Putamen (tissue), 1 donor: ENCODE measurements around the gene CFAP206.

Source experiments
- DNase-seq: peaks from one replicate; pipeline ENCODE4 v3.0.0-alpha.2; 2016; ENCODE audit warnings: low spot score

Gene CFAP206, protein sequence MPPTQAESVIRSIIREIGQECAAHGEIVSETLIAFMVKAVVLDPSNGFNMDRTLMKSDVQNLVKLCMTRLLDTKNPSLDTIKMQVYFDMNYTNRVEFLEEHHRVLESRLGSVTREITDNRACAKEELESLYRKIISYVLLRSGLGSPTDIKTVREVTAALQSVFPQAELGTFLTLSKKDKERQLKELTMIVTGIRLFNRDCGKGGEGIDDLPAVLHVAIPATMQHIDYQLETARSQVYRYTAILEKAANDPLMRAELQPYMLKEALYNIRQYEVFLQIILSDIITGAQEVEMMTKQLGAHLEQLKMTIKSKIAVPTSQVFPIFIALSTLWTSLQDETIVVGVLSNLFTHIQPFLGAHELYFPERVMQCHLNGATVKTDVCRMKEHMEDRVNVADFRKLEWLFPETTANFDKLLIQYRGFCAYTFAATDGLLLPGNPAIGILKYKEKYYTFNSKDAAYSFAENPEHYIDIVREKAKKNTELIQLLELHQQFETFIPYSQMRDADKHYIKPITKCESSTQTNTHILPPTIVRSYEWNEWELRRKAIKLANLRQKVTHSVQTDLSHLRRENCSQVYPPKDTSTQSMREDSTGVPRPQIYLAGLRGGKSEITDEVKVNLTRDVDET

DNA sequence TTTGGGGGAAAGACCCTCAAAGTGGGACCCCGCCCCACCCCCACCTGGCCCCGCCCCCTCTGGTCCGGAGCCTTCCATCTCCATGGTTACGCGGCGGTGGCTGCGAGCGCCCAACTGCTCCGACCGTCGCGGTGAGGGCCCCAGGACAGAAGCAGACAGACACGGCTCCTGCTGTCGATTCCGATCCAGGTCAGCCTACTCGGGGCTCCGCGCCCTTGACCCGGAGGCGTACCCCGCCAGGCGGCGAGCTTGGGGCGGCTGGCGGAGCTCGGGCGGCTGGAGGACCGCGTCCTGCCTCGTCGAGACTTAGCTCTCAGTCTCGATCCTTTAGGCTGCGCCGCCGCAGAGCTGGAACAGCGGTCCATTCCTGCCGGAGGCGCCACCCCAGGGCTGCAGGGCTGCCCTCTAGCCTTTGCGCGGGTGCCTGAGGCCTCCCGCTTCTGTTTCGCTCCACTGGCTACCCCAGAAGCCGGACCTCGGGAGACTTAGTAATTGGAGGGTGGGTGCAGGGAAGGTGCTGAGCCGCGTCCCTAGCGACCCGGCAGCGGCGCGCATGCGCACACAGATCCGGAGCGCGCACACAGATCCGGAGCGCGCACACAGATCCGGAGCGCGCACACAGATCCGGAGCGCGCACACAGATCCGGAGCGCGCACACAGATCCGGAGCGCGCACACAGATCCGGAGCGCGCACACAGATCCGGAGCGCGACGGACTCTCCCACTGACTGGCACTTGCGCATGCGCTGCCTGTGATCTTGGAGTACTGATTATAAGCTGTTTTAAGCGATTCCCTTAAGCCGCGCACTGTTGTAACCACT, at the start of gene CFAP206:
CFAP206 (plus strand) TSS at position 72 of the 820 bp plus-strand sequence. CDS start 1,868 bp downstream, outside the sequence.
- DNase-seq = peak; percentile 82

DNA sequence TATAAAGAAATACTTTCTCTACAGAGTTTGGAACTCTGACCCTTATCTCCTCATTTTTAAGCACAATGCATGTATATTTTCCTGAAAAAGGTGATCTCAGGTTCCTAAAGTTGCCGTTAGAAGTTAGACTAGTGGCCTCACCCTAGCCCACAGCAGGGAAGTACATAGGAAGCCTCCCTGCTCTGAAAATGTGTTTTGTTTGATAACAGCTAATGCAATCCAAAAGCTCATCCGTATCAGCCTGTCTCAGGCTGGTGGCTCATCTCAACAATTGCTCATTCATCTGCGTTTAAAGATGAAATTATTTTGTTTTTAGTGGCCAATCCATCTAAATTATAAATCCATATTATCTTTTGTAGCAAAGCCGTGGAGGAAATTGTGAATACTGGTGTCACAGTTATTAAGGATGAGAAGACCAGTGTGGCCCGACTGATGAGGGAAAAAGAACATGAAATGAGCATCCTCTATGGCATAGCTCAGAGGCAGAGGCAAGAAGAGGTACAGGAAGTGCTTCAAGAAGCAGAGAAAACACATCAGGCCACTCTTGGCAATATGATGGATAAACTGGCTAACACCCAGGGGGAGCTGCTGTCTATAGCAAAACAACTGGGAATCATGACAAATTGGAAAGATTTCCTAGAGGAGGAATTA, 43.0 kb upstream of the CFAP206 start:
- DNase-seq = no peak

DNA sequence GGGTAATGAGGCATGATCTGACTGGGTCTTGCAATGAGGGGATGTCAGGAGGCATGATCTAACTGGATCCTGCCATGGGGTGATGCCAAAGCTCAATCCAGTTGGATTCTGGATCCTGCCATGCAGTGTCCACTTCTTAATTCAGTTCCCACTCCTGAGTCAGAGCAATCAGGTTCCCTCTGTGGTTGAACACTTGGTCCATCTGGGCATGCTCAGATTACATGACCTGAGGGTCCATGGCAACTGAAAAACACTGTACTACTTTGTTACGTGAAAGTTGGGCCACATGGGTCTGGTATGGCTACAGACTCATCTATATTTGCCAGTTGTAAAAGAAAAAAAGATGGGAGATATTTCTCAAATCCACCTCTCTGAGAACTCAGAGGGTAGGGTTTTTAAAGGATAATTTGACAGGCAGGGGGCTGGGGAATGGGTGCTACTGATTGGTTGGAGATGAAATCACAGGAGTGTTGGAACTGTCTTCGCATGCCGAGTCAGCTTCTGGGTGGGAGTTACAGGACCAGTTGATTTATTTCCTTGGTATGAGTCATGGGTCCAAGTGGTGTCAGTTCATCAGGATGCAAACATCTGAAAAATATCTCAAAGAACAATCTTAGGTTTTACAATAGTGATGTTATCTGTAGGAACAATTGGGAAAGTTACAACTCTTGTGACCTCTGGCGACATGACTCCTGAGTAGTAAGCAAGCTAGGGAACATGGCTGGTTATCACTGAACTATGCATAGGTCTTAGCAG, 41.5 kb upstream of the CFAP206 start:
- DNase-seq = no peak

DNA sequence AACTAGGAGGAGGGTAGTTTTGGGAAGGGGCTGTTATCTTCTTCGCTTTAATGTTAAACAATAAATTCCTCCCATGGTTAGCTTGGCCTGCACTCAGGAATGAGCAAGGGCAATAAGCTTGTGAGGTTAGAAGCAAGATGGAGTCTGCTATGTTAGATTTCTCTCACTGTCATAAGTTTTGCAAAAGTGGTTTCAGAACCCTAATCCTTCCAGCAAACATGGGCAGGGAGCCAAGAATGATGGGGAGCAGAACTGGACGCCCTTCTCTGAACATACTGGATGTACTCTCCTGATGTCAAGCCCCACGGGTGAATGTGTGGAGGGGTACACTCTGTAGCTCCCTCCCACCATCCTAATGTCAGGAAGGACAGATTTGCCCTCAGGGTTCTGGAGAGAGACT, 40.9 kb upstream of the CFAP206 start:
- DNase-seq = no peak

DNA sequence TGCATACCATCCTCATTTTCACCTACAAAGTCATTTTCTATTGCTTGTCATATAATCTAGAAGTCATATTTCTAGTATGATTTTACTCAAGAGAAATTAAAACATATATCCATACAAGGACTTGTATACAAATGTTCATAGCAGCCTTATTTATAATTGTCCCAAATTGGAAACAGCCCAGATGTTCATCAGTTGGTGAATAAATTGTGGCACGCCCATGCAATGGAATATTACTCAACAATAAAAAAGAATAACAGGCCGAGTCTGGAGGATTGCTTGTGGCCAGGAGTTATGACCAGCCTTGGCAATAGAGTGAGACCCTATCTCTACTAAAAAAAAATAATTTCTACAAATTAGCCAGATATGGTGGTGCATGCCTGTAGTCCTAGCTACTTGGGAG, 34.4 kb upstream of the CFAP206 start:
- no peak for DNase-seq

DNA sequence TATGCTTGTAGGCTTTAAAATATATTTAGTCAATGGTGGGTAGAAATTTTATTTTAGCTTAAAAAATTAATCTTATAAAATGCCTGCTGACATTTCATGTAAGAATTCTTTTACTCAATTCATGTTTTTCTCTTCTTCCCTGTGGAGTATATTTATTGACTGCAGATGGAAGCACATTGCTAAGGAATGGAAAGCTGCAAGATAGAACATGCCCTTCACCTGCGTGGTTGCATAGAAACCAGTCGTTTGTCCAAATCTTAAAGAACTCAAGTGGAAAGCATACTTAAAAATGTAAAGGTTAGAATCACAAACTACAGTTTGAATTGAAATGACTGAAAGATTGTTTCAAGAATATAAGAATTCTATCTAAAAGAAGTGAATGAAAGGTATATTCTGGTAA, 32.5 kb upstream of the CFAP206 start:
- no peak for DNase-seq

DNA sequence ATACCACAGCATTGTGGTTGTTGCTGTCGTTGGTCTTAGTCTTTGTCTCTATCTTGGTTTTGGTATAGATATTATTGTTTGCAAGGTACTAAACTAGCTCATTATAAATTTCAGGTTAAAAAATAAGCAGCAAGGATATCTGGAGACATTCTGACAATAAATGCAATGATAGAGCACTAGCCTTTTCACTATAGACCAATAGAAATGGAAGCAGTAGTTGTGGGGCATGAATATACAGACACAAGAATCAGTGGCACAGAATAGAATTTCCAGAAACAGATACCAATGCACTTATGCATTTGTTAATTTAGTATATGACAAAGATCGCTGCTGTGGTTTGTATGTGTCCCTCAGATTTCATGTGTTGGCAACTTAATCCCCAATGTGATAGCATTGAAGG, 31.1 kb upstream of the CFAP206 start:
- no peak for DNase-seq

DNA sequence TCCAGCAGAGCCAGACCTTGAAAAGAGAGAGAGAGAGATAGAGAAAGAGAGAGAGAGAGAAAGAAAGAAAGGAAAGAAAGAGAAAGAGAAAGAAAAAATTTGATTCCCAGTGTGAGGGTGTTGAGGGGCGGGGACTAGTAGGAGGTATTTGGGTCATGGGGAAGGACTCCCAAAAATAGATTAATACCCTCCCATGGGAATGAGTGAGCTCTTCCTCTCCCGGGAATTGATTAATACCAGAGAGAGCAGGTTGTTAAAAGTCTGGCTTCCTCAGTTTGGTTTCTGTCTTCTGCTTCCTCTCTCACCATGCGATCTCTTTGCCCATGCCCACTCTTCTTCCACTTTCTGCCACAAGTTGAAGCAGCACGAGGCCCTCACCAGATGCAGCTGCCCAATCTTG, 28.8 kb upstream of the CFAP206 start:
- DNase-seq = no peak

DNA sequence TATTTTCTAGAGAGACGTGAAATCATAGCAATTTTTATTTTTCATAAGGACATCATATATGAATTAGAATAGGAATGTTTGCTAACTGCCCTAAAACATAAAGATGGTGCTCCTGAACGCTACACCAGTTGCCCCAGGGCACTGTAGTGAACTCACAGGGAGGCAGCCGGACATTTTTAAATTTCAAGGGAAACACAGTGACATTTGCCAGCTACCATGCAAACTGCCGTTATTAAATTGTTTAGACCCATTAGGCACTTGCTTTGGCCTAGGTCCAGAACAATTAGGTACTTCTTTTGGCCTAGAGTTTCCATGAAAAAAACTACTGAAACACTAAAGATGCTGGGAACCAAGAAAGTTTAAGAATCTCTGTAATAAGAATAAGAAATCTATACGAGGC, 24.9 kb upstream of the CFAP206 start:
- DNase-seq = no peak

DNA sequence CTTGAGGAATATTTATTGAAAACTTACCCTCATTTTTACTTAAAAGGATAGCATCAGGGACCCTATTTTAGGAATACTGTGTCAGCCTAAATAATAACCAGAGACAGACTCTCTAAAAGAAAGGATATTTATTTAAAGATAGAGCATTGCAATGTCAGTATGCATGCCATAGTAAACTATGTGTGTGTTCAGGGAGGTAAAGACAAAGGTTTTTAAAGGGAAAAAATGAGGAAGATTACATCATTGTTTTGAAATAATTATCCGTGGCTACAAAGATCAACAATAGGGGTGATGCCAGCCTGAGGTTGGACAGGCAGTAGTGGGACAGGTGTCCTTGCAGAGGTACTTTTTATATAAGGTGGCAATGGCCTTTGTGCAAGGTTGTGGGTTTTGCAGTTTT, 23.7 kb upstream of the CFAP206 start:
- DNase-seq = no peak

DNA sequence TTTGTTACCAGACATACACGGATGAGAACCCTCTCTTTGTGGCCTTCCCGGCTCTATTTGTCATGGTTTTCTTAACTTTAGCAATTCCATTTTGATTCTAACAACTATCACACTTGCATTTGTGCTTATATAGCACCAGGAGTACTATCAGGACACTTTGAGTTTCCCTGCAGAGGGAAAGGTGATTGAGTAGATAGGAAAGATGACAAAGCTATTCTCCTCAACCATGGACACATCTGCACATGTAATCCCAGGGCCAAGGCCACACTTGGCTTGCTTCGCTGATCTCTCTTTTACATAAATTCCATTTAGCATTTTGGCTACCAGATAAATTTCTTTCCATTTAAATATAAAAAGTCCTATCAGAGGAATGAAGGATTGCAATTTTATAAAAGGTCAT, 23.3 kb upstream of the CFAP206 start:
- no peak for DNase-seq

DNA sequence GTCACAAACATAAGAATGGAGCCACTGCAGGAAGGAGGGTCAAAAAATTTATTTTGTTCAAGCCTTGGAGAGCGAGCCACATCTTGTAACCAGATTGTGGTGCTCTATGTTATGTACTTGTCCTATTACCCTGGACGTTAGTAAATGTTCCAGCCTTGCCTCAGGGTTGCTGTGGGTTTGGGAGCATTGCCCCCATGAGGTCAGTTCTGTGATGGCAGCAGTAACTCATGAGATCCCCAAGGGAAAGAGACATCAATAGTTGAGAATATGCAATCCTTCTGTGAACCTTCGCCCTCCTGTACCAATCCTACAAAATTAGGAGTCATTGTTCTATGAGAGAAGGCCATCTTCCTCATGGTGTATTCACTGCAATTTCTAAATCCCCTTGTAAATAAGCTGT, 16.4 kb upstream of the CFAP206 start:
- no peak for DNase-seq

DNA sequence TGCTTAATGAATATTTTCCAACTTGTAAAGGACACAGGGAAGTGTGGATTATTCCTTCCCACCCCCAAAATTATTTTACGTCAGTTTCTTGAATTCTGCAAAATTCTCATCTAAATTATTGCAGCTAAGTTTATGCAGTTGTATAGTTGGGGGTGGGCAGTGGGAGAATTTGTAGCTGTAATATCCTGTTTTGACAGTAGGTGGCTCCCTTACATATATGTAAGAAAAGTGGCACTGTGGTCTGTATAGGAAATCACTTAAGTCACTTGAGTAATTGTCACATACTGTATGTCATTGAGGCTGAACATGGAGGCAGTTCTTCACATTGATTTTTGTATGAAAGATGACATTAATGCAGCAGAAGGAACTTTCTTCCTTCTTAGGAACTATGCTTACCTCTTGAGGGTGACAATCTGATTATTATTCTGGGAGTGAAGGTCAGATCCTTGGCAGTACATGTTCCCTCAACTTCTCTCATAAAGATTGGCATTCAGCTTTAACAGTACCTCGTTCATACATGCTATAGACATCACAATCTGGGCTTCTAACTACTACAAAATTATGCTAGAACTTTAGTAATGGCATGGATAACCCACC, 14.6 kb upstream of the CFAP206 start:
- DNase-seq = peak; percentile 65

DNA sequence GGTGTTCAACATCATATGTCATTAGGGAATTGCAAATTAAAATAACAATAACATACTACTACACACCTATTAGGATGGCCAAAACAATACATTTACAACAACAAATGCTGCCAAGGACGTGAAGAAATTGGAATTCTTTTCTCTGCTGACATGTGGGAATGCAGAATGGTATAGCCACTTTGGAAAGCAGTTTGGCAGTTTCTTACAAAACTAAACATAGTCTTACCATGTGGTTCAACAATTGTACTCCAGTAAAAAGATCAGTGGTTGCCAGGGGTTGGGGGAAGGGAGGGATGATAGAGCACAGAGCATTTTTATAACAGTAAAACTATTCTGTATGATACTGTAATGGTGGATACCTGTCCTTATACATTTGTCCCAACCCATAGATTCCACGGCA, 12.3 kb upstream of the CFAP206 start:
- no peak for DNase-seq

DNA sequence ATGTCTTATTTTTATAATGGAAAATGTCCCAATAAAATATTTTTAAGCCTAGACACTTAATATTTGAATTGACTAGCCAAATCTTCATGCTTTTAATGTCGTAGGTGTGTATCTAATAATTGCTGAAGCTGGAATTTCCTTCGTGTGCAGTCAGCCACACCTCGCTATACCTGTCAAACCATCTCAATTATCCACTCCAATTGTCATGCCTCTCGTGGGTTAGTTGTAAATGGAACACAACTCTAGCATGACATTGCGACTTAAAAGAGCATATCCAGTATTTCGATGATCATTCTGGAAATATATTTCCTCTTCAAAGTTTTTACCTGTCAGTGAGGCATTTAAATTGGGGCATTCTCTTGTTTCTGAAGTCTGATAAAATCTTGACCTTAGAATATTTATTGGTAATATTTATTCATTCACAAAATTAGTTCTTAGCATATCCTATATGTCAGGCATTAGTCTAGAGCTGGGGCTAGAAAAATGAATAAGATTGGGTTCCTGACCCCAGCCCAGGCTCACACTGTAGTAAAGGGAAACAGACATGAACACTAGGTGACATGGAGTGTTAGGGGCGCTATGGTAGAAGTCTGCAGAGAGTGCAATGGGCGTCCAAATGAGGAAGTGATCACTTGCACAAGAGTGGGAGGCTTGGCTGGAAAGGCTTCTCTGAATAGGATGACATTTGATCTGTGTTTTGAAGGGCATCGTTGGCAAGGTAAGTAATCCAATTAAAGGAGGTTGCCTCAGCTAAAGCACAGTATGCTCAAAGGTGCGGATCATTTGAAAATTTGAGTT, 11.0 kb upstream of the CFAP206 start:
- peak; percentile 60 for DNase-seq

DNA sequence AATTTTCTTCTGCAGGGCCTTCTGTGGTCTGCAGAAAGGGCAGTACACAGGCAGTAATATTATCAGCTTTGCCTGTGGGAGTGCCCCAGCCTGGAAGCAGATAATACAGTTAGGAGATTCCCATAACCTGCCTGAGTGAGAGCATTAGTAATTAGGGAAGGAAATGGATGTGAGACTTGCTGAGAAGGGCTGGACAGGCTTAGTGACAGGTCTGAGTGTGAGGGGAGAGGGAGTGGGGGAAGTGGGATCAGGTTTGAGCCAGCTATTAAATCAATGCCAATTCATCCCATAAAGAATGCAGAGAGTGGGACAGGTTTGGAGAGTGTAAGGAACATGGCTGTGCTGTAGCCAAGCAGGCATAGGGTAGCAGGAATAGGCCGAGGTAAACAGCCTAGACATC, 10.1 kb upstream of the CFAP206 start:
- DNase-seq = no peak

DNA sequence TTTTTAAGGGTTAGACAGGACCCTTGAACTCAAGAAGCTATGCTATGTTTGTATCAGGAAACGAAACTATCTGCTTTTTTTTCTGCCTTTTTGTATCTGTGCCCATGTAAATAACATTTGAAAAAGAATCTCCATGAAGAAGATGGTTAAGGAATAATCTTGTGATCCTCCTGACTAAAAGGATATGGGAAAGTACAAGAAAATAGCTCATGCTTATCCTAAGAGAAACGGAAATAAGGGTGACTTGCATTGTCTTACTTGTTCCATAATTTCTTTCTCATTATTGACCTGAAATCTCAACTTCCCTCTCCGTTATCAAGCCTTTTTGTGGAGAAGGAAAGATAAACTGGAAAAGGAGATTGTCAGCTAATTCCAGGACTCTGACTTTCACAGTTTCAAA, 5.9 kb upstream of the CFAP206 start:
- DNase-seq = no peak

DNA sequence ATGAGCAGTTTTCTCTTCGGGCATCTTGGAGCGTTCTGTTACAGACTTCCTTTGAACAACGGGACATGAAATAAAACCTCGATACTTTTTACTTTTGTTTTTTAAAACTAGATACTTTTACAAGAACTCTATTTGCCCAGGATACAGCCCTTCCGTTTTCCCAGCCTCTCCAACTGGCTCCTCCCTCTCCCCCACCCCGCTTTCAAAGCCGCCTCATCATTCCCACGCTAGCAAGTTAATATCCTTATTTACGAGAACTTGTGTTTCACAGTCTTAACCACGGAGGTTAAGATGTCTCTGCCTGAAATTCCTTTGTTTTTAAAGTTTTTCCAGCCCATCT, 241 bp upstream of the CFAP206 start:
- DNase-seq = peak; percentile 51

DNA sequence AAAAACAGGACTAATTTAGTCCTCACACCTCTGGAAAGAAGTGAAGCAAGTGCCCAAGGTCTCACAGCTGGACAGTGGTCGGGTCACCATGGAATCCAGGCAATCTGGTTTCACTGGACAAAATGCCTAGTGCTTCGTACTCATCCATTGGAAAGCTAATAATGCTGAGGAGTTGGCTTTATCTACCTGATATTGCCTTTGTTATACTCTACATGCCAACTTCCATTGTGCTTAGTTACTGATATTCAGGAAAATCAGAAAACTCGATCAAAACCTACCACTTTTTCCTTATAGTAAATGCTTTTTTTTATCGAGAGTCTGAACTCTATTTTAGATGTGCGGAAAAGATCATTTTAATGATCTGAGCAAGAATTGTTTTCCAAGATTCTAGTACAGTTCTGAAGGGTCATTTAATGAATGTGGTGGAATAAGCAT, 966 bp downstream of the CFAP206 start:
- no peak for DNase-seq

DNA sequence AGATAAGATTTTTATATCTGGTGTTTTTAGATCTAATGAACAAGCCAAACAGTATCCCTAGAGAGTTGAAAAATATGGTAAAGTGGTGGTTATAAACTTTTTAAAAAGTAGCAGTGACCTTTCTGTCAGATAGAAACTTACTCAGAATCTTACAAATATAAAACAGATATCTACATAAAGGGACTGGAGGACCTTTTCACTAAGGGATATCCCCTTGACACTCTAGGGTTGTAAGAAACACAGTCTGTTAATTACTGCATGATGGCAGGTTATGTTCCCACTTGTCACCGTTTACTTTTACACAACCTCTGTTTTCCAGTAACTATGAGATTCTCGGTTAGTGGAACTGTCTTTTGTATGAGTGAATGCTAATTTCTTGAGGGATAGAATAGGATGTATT, 11.5 kb downstream of the CFAP206 start:
- no peak for DNase-seq
